Measurements from ENCODE around the gene MYL5.
"Not testable (repeated sequence)": the region's sequence is repeated elsewhere in the genome, so short reads cannot be mapped to it uniquely, and the experiment has no call there.

The MYL5 gene

GRCh38 chr4:668219-668618 lies 6.1 kb upstream of the MYL5 start:
- H3K27ac ChIP-seq (ENCODE audit: extremely low read depth, low read depth, low read length); POLR2A ChIA-PET; CTCF ChIA-PET; H3K4me3 ChIP-seq (ENCODE audit: low read depth, low read length); H3K9me3 ChIP-seq (ENCODE audit: control insufficient read depth, insufficient read depth, low read depth, low read length); H3K4me1 ChIP-seq (ENCODE audit: control insufficient read depth, insufficient read depth, low read length): not testable (repeated sequence)
- TF ChIP-seq ZNF394 (tag by site-specific recombination; IDR thresholded peaks at IDR 0.05; ENCODE audit: borderline replicate concordance) (peak; percentile 72), ZIC2 (tag by site-specific recombination; IDR thresholded peaks at IDR 0.05) (peak; percentile 57), ZNF341 (tag by site-specific recombination; IDR thresholded peaks at IDR 0.05; ENCODE audit: low read depth) (0 out of 2 replicates have a peak, but pooled peaks have one; percentile 11)
- H3K36me3 ChIP-seq (ENCODE audit: control insufficient read depth in 2 of 2, insufficient read depth in 1 of 2, low read length in 2 of 2), result peaks cover 0 to 27% of the 10 kb centered on the region in 2 experiments; a peak in 2 of 3 replicates

- POLR2A ChIA-PET; H3K9me3 ChIP-seq (ENCODE audit: control insufficient read depth, insufficient read depth, low read depth, low read length); H3K4me3 ChIP-seq (ENCODE audit: low read depth, low read length); H3K4me1 ChIP-seq (ENCODE audit: control insufficient read depth, insufficient read depth, low read length); H3K27ac ChIP-seq (ENCODE audit: extremely low read depth, low read depth, low read length); CTCF ChIA-PET: not testable (repeated sequence)
- peaks cover 0 to 27% of the 10 kb centered on the region in 2 experiments; a peak in 2 of 3 replicates for H3K36me3 ChIP-seq (ENCODE audit: control insufficient read depth in 2 of 2, insufficient read depth in 1 of 2, low read length in 2 of 2)
Measured at GRCh38 chr4:669806-670559, 4.4 kb upstream of the MYL5 start.

GRCh38 chr4:671769-672168 lies 2.6 kb upstream of the MYL5 start:
- ChIA-PET POLR2A (no interaction called here), CTCF (interaction anchor here (1.0 kb wide), 1 partner anchor 72 kb away, joined by 3 read pairs; no protein-coding TSS in a partner anchor)
- TF ChIP-seq ZSCAN18 (tag by site-specific recombination; IDR thresholded peaks at IDR 0.05) (no peak), HOXD13 (CRISPR knock-in tag; IDR thresholded peaks at IDR 0.05; ENCODE audit: borderline replicate concordance) (no peak), ZNF26 (tag by site-specific recombination; IDR thresholded peaks at IDR 0.05) (no peak), ZNF423 (tag by site-specific recombination; IDR thresholded peaks at IDR 0.05) (no peak), ZNF544 (tag by site-specific recombination; IDR thresholded peaks at IDR 0.05) (no peak), GLIS1 (tag by site-specific recombination; IDR thresholded peaks at IDR 0.05) (no peak), REST (tag by site-specific recombination; IDR thresholded peaks at IDR 0.05) (no peak), ZNF223 (tag by site-specific recombination; IDR thresholded peaks at IDR 0.05) (no peak), ZNF426 (tag by site-specific recombination; IDR thresholded peaks at IDR 0.05) (no peak), ZFHX2 (tag by site-specific recombination; conservative IDR thresholded peaks at IDR 0.05) (no peak), KLF17 (tag by site-specific recombination; IDR thresholded peaks at IDR 0.05) (no peak), ZBTB48 (tag by site-specific recombination; IDR thresholded peaks at IDR 0.05) (no peak), ZNF311 (tag by site-specific recombination; IDR thresholded peaks at IDR 0.05; ENCODE audit: borderline replicate concordance) (no peak), ZFP69B (tag by site-specific recombination; IDR thresholded peaks at IDR 0.05) (no peak), ZNF214 (tag by site-specific recombination; IDR thresholded peaks at IDR 0.05; ENCODE audit: borderline replicate concordance) (no peak)
- peaks cover 0 to 35% of the 10 kb centered on the region in 2 experiments; a peak in 2 of 3 replicates for H3K36me3 ChIP-seq (ENCODE audit: control insufficient read depth in 2 of 2, insufficient read depth in 1 of 2, low read length in 2 of 2)
- no peaks in the 10 kb centered on the region for H3K9me3 ChIP-seq (ENCODE audit: control insufficient read depth, insufficient read depth, low read depth, low read length)
- H3K4me1 ChIP-seq (ENCODE audit: control insufficient read depth, insufficient read depth, low read length), result peaks cover 3% of the 10 kb centered on the region
- H3K27ac ChIP-seq (ENCODE audit: extremely low read depth, low read depth, low read length), result no peak overlapping the region
- no peak overlapping the region for H3K4me3 ChIP-seq (ENCODE audit: low read depth, low read length)

Data from HEK293 (cell line).